ENCODE data around the gene NIP7.

GRCh38 chr16:69371564-69371963 is 32.0 kb downstream of the NIP7 start:
- TF ChIP-seq TAF1 (IDR thresholded peaks at IDR 0.05; ENCODE audit: borderline replicate concordance, insufficient read depth, low read length) (no peak), SIN3A (IDR thresholded peaks at IDR 0.05; ENCODE audit: borderline replicate concordance, insufficient read depth, low read length) (no peak), POLR2AphosphoS5 (IDR thresholded peaks at IDR 0.05; ENCODE audit: low read depth, low read length) (no peak), REST (IDR thresholded peaks at IDR 0.05; ENCODE audit: insufficient read depth in 1 of 2, low read depth in 2 of 2, low read length in 2 of 2) (no peak)

All from PFSK-1 (cell line).